ENCODE data around the gene DPP10. TPM values are rescaled to one million over a fixed set of nuclear protein-coding genes. Genes with fewer than 3 reads are reported as not detected.

Gene DPP10
- total and polyA plus RNA-seq, 8 donors = 0.68 to 8.2 (median 4.7) TPM

- peak; percentile 97 for ATAC-seq
- intact Hi-C loops (cut with DNase I) = no loop called here
Observed at GRCh38 chr2:114661971-114662939, 219.8 kb downstream of the DPP10 start.

GRCh38 chr2:114668415-114668814 lies 226.0 kb downstream of the DPP10 start:
- Histone ChIP-seq H3K27me3 (no peaks in the 10 kb centered on the region), H3K4me1 (no peaks in the 10 kb centered on the region), H3K36me3 (no peaks in the 10 kb centered on the region), H3K9me3 (no peaks in the 10 kb centered on the region), H3K4me3 (no peak overlapping the region), H3K27ac (no peak overlapping the region)
- intact Hi-C loops (cut with DNase I) = no loop called here
- DNase-seq (no peak), ATAC-seq (no peak)
- no peak for TF ChIP-seq CTCF (IDR thresholded peaks at IDR 0.05)

More at GRCh38 chr2:114661971-114662939, 219.8 kb downstream of the DPP10 start:
- Histone ChIP-seq H3K36me3 (no peaks in the 10 kb centered on the region), H3K27me3 (peaks cover 0 to 16% of the 10 kb centered on the region in 2 donors), H3K4me3 (peak overlapping the region; percentile 44 to 46), H3K4me1 (no peaks in the 10 kb centered on the region), H3K9me3 (no peaks in the 10 kb centered on the region), H3K27ac (no peak overlapping the region)
- DNase-seq = peak; percentile 15 to 79 (median 30)
- TF ChIP-seq CTCF (IDR thresholded peaks at IDR 0.05) = no peak

- Histone ChIP-seq H3K4me1 (no peaks in the 10 kb centered on the region), H3K36me3 (no peaks in the 10 kb centered on the region), H3K9me3 (no peaks in the 10 kb centered on the region), H3K27me3 (no peaks in the 10 kb centered on the region), H3K4me3 (no peak overlapping the region), H3K27ac (no peak overlapping the region)
- no peak for DNase-seq
- no peak for ATAC-seq
- TF ChIP-seq CTCF (IDR thresholded peaks at IDR 0.05) = no peak
- intact Hi-C loops (cut with DNase I) = no loop called here
Observed at GRCh38 chr2:114683251-114683650, 240.8 kb downstream of the DPP10 start.

GRCh38 chr2:114684403-114684802 lies 242.0 kb downstream of the DPP10 start:
- H3K27ac ChIP-seq = no peak overlapping the region
- no peaks in the 10 kb centered on the region for H3K36me3 ChIP-seq
- H3K4me3 ChIP-seq = no peak overlapping the region
- DNase-seq (no peak), ATAC-seq (no peak)
- intact Hi-C loops (cut with DNase I) = no loop called here
- H3K27me3 ChIP-seq = no peaks in the 10 kb centered on the region
- H3K4me1 ChIP-seq = no peaks in the 10 kb centered on the region
- TF ChIP-seq CTCF (IDR thresholded peaks at IDR 0.05) = no peak
- H3K9me3 ChIP-seq = no peaks in the 10 kb centered on the region

- Histone ChIP-seq H3K27ac (no peak overlapping the region), H3K4me3 (no peak overlapping the region), H3K27me3 (no peaks in the 10 kb centered on the region), H3K9me3 (no peaks in the 10 kb centered on the region), H3K4me1 (no peaks in the 10 kb centered on the region), H3K36me3 (no peaks in the 10 kb centered on the region)
- ATAC-seq (no peak), DNase-seq (no peak)
- intact Hi-C loops (cut with DNase I) = no loop called here
- no peak for TF ChIP-seq CTCF (IDR thresholded peaks at IDR 0.05)
Observed at GRCh38 chr2:114685102-114685501, 242.7 kb downstream of the DPP10 start.

Data from left lung (tissue), 10 donors.